Upper lobe of left lung (tissue), 6 donors: Measurements from ENCODE around the gene IL1RAPL2. TPM values are rescaled to one million over a fixed set of nuclear protein-coding genes. Genes with fewer than 3 reads are reported as not detected.
"Not testable (repeated sequence)": the region's sequence is repeated elsewhere in the genome, so short reads cannot be mapped to it uniquely, and the experiment has no call there.

Source experiments
- ATAC-seq, 2 donors: fragments of 200-7000 bp; cut with Tn5 transposase; one replicate each; pipeline ENCODE4 v1.9.1; 2022; ENCODE audit warnings: mild to moderate bottlenecking in 2 of 2, moderate library complexity in 2 of 2; ENCODE audit not compliant: low FRiP score in 2 of 2
- DNase-seq, 2 donors: peaks; one replicate each; pipeline ENCODE4 v3.0.0-alpha.2; 2019 to 2020
- H3K27ac ChIP-seq, 4 donors: fragments of 200-600 bp; sonication (generic); one replicate each; pipeline ENCODE4 v1.5.1; 2016 to 2019
- H3K27me3 ChIP-seq, 4 donors: fragments of 200-600 bp; sonication (generic); one replicate each; pipeline ENCODE4 v1.5.1; 2017 to 2019
- H3K36me3 ChIP-seq, 4 donors: fragments of 200-600 bp; sonication (generic); one replicate each; pipeline ENCODE4 v1.5.1; 2016 to 2019
- H3K4me1 ChIP-seq, 4 donors: fragments of 200-600 bp; sonication (generic); one replicate each; pipeline ENCODE4 v1.5.1; 2018 to 2019
- H3K4me3 ChIP-seq, 4 donors: fragments of 200-600 bp; sonication (generic); one replicate each; pipeline ENCODE4 v1.5.1; 2017 to 2019; ENCODE audit warnings: mild to moderate bottlenecking in 2 of 4, moderate library complexity in 1 of 4
- H3K9me3 ChIP-seq, 4 donors: fragments of 200-600 bp; sonication (generic); one replicate each; pipeline ENCODE4 v1.5.1; 2018 to 2019
- CTCF ChIP-seq, 6 experiments: fragments of 450-650 bp in 4 of 6; fragments of 200-600 bp in 2 of 6; sonication (generic) in 2 of 6; IDR thresholded peaks; one replicate each; pipeline ENCODE4 v1.5.1; 2016 to 2019; ENCODE audit warnings: antibody characterized with exemption in 6 of 6
- EP300 ChIP-seq, 4 donors: sonication (generic); formaldehyde crosslinking; IDR thresholded peaks; one replicate each; pipeline ENCODE4 v1.5.1; 2017; ENCODE audit warnings: antibody characterized with exemption in 4 of 4, control low read depth in 2 of 4
- POLR2A ChIP-seq, 4 donors: fragments of 450-650 bp; IDR thresholded peaks; one replicate each; pipeline ENCODE4 v1.5.1; 2016 to 2017; ENCODE audit warnings: antibody characterized with exemption in 4 of 4, mild to moderate bottlenecking in 2 of 4
- POLR2AphosphoS5 ChIP-seq, 2 donors: sonication (generic); formaldehyde crosslinking; IDR thresholded peaks; one replicate each; pipeline ENCODE4 v1.5.1; 2017; ENCODE audit warnings: antibody characterized with exemption in 2 of 2
- WGBS, 2 donors: methylation state at CpG; one replicate each; pipeline ENCODE4 v1.1.5; 2017 to 2018; 5-methylcytosine and 5-hydroxymethylcytosine counted together
- total RNA-seq, 6 donors: library from RNA; depleted of rRNA in 4 of 6; stranded (reverse); fragments of >200 nt in 4 of 6; gene quantifications; one replicate each; pipeline versions ENCODE4 v1.1.0 to v1.2.1, GENCODE V29; 2016 to 2021
- donor health status: DM: no; HTN: no; CAD: no; lungs with moderate emphysema.
- donor health status: DM: no; HTN: yes; CAD: no; lungs with severe emphysema.

Gene IL1RAPL2
- total RNA-seq, 6 donors from 2014 or later: not detected

GRCh38 chrX:104668550-104668949 is 102.6 kb downstream of the IL1RAPL2 start:
- TF ChIP-seq POLR2AphosphoS5 (IDR thresholded peaks at IDR 0.05): no peak
- peak in 1 of 6 experiments; percentile 23 for TF ChIP-seq CTCF (IDR thresholded peaks at IDR 0.05)
- TF ChIP-seq EP300 (IDR thresholded peaks at IDR 0.05): no peak
- Histone ChIP-seq H3K36me3 (no peaks in the 10 kb centered on the region), H3K4me3 (no peak overlapping the region), H3K27ac (no peak overlapping the region), H3K27me3 (no peaks in the 10 kb centered on the region), H3K9me3 (no peaks in the 10 kb centered on the region), H3K4me1 (no peaks in the 10 kb centered on the region)
- 2 to 6% methylated on average over 3 of the region's 3 CpGs for WGBS, 2 donors
- no peak for DNase-seq
- ATAC-seq: no peak

GRCh38 chrX:104669063-104669462 is 103.1 kb downstream of the IL1RAPL2 start:
- TF ChIP-seq POLR2AphosphoS5 (IDR thresholded peaks at IDR 0.05) (no peak), CTCF (IDR thresholded peaks at IDR 0.05) (no peak), EP300 (IDR thresholded peaks at IDR 0.05) (no peak), POLR2A (IDR thresholded peaks at IDR 0.05) (no peak)
- Histone ChIP-seq H3K27me3 (no peaks in the 10 kb centered on the region), H3K36me3 (no peaks in the 10 kb centered on the region), H3K27ac (no peak overlapping the region), H3K4me3 (no peak overlapping the region), H3K4me1 (no peaks in the 10 kb centered on the region), H3K9me3 (no peaks in the 10 kb centered on the region)
- DNase-seq (no peak), ATAC-seq (no peak)
- WGBS, 2 donors: 50 to 59% methylated on average over 4 of the region's 4 CpGs

- no peak overlapping the region for H3K27ac ChIP-seq
- TF ChIP-seq POLR2A (IDR thresholded peaks at IDR 0.05): no peak
- 57 to 71% methylated on average over 1 to 4 of the region's 4 CpGs for WGBS, 2 donors
- H3K4me1 ChIP-seq: no peaks in the 10 kb centered on the region
- ATAC-seq (no peak), DNase-seq (no peak)
- H3K9me3 ChIP-seq: no peaks in the 10 kb centered on the region
- no peak overlapping the region for H3K4me3 ChIP-seq
- H3K27me3 ChIP-seq: no peaks in the 10 kb centered on the region
- H3K36me3 ChIP-seq: no peaks in the 10 kb centered on the region
Observed at GRCh38 chrX:104670051-104670450, 104.1 kb downstream of the IL1RAPL2 start.

- not testable (repeated sequence) for H3K9me3 ChIP-seq, H3K27ac ChIP-seq, H3K27me3 ChIP-seq, H3K4me1 ChIP-seq, H3K36me3 ChIP-seq, ATAC-seq, H3K4me3 ChIP-seq
- peak in 1 of 2 donors; percentile 2 for DNase-seq
- 77 to 96% methylated on average over 5 to 18 of the region's 18 CpGs for WGBS, 2 donors
Observed at GRCh38 chrX:104677517-104677916, 111.5 kb downstream of the IL1RAPL2 start.

GRCh38 chrX:104679175-104679574 is 113.2 kb downstream of the IL1RAPL2 start:
- ATAC-seq: no peak
- H3K9me3 ChIP-seq: no peaks in the 10 kb centered on the region
- H3K4me1 ChIP-seq: no peaks in the 10 kb centered on the region
- H3K27ac ChIP-seq: no peak overlapping the region
- TF ChIP-seq POLR2A (IDR thresholded peaks at IDR 0.05): no peak
- TF ChIP-seq EP300 (IDR thresholded peaks at IDR 0.05): no peak
- TF ChIP-seq CTCF (IDR thresholded peaks at IDR 0.05): no peak
- TF ChIP-seq POLR2AphosphoS5 (IDR thresholded peaks at IDR 0.05): no peak
- no peaks in the 10 kb centered on the region for H3K27me3 ChIP-seq
- no peak overlapping the region for H3K4me3 ChIP-seq
- H3K36me3 ChIP-seq: no peaks in the 10 kb centered on the region
- 38 to 75% methylated on average over 2 of the region's 2 CpGs for WGBS, 2 donors
- no peak for DNase-seq

GRCh38 chrX:104681214-104681613 is 115.2 kb downstream of the IL1RAPL2 start:
- Histone ChIP-seq H3K4me1 (no peaks in the 10 kb centered on the region), H3K27ac (no peak overlapping the region), H3K27me3 (no peaks in the 10 kb centered on the region), H3K4me3 (no peak overlapping the region), H3K36me3 (no peaks in the 10 kb centered on the region), H3K9me3 (no peaks in the 10 kb centered on the region)
- ATAC-seq: no peak
- TF ChIP-seq POLR2A (IDR thresholded peaks at IDR 0.05) (no peak), CTCF (IDR thresholded peaks at IDR 0.05) (no peak), POLR2AphosphoS5 (IDR thresholded peaks at IDR 0.05) (no peak), EP300 (IDR thresholded peaks at IDR 0.05) (no peak)
- DNase-seq: no peak
- 33 to 60% methylated on average over 3 of the region's 3 CpGs for WGBS, 2 donors
